PC-3 (cell line): ENCODE results near the gene NAT16. TPM values are rescaled to one million over a fixed set of nuclear protein-coding genes. Genes with fewer than 3 reads are reported as not detected.

Experiments used
- ATAC-seq: fragments of 200-7000 bp; cut with Tn5 transposase; 2 replicates; pipeline ENCODE4 v1.9.1; 2020; ENCODE audit warnings: mild to moderate bottlenecking, moderate library complexity
- BruUV-seq: library from RNA; stranded (reverse); fragments of 400-500 nt; replicated peaks from 2 replicates; lab custom pipeline; 2021; lab: Mats Ljungman, UMichigan
- CTCF ChIA-PET: fragments of 300-600 bp; sonication (Branson Sonifier 250); formaldehyde crosslinking; loops from one replicate; lab custom pipeline; 2022; ENCODE audit warnings: antibody characterized with exemption; lab: Charles Lee
- POLR2A ChIA-PET: fragments of 300-600 bp; sonication (Branson Sonifier 250); formaldehyde crosslinking; loops from one replicate; lab custom pipeline; 2022; ENCODE audit warnings: antibody characterized with exemption; ENCODE audit not compliant: unreplicated experiment; lab: Charles Lee
- DNase-seq: peaks from one replicate; pipeline ENCODE4 v3.0.0-alpha.2; 2015
- H2AFZ ChIP-seq: fragments of 300-600 bp; sonication (generic); 2 replicates; pipeline ENCODE4 v1.6.0; 2016; ENCODE audit warnings: antibody characterized with exemption, low read length
- H3F3A ChIP-seq: fragments of 300-600 bp; sonication (generic); one replicate; pipeline ENCODE4 v1.6.0; 2017; ENCODE audit warnings: antibody characterized with exemption, low read length, control low read depth, mild to moderate bottlenecking; ENCODE audit not compliant: unreplicated experiment
- H3K27ac ChIP-seq: fragments of 300-600 bp; sonication (generic); 2 replicates; pipeline ENCODE4 v1.5.1; 2016; ENCODE audit warnings: mild to moderate bottlenecking, low read length
- H3K27me3 ChIP-seq: fragments of 300-600 bp; sonication (generic); 2 replicates; pipeline ENCODE4 v1.6.1; 2016; ENCODE audit warnings: low read length, mixed read lengths
- H3K36me3 ChIP-seq: fragments of 300-600 bp; sonication (generic); 2 replicates; pipeline ENCODE4 v1.6.1; 2016; ENCODE audit warnings: low read depth, mixed run types, low read length, mixed read lengths
- H3K4me1 ChIP-seq: fragments of 300-600 bp; sonication (generic); 2 replicates; pipeline ENCODE4 v1.5.1; 2016; ENCODE audit warnings: low read length; ENCODE audit not compliant: insufficient read depth
- H3K4me2 ChIP-seq: fragments of 300-600 bp; sonication (generic); 2 replicates; pipeline ENCODE4 v1.6.0; 2016; ENCODE audit warnings: low read length
- H3K4me3 ChIP-seq: fragments of 300-600 bp; sonication (generic); 2 replicates; pipeline ENCODE4 v1.5.1; 2016; ENCODE audit warnings: mild to moderate bottlenecking, low read length, mixed read lengths
- H3K79me2 ChIP-seq: fragments of 300-600 bp; sonication (generic); 2 replicates; pipeline ENCODE4 v1.6.1; 2017; ENCODE audit warnings: low read length, mixed read lengths
- H3K9ac ChIP-seq: fragments of 300-600 bp; sonication (generic); 2 replicates; pipeline ENCODE4 v1.6.0; 2016; ENCODE audit warnings: mild to moderate bottlenecking, low read length
- H3K9me2 ChIP-seq: fragments of 300-600 bp; sonication (generic); replicated peaks from 2 replicates; pipeline ENCODE4 v1.6.1; 2016; ENCODE audit warnings: mixed run types, low read length, mixed read lengths
- H3K9me3 ChIP-seq: fragments of 300-600 bp; sonication (generic); 2 replicates; pipeline ENCODE4 v1.6.1; 2016; ENCODE audit warnings: low read length, mixed read lengths
- H4K20me1 ChIP-seq: fragments of 300-600 bp; sonication (generic); 2 replicates; pipeline ENCODE4 v1.6.1; 2016; ENCODE audit warnings: low read length, mixed read lengths
- CTCF ChIP-seq: fragments of 300-600 bp; sonication (generic); conservative IDR thresholded peaks from 2 replicates; pipeline ENCODE4 v1.5.1; 2017; ENCODE audit warnings: antibody characterized with exemption, low read depth, mild to moderate bottlenecking, low read length
- EZH2 ChIP-seq: fragments of 300-600 bp; sonication (generic); IDR thresholded peaks from one replicate; pipeline ENCODE4 v1.6.1; 2017; ENCODE audit warnings: antibody characterized with exemption, mild to moderate bottlenecking, low read length; ENCODE audit not compliant: unreplicated experiment
- EZH2phosphoT487 ChIP-seq: fragments of 300-600 bp; sonication (generic); IDR thresholded peaks from 2 replicates; pipeline ENCODE4 v1.6.1; 2018; ENCODE audit warnings: mild to moderate bottlenecking, antibody characterized with exemption, low read length, borderline replicate concordance
- intact Hi-C: fragments of 100-400 bp; cut with micrococcal nuclease; formaldehyde crosslinking; loops from 2 replicates; pipeline ENCODE4 v1.9.0; 2023
- total RNA-seq: library from RNA; depleted of rRNA; stranded (reverse); fragments of >200 nt; gene quantifications from 2 replicates; pipeline ENCODE4 v1.2.3, GENCODE V29; 2014

NAT16 gene
- total RNA-seq, 1 experiment from 2014 or later, result 0.26 TPM

- no peak for ATAC-seq
- no TSS peak for BruUV-seq
Measured at GRCh38 chr7:101197991-101198390, 17.9 kb upstream of the NAT16 start.

GRCh38 chr7:101195884-101196283 is 15.8 kb upstream of the NAT16 start:
- CTCF ChIA-PET, result interaction anchor here (0.5 kb wide), 1 partner anchor 321 kb away, joined by 7 read pairs; the partner anchor contains the start of gene SRRT
- Histone ChIP-seq H3K4me2 (no peak overlapping the region), H3K9ac (no peak overlapping the region), H2AFZ (no peak overlapping the region), H3K4me1 (no peaks in the 10 kb centered on the region), H3K9me3 (no peaks in the 10 kb centered on the region), H3F3A (no peaks in the 10 kb centered on the region), H3K9me2 (no peaks in the 10 kb centered on the region), H3K27ac (no peak overlapping the region), H3K27me3 (no peaks in the 10 kb centered on the region), H3K79me2 (no peaks in the 10 kb centered on the region), H3K4me3 (no peak overlapping the region), H3K36me3 (no peaks in the 10 kb centered on the region), H4K20me1 (no peaks in the 10 kb centered on the region)
- BruUV-seq, result no TSS peak
- DNase-seq (no peak), ATAC-seq (no peak)
- intact Hi-C loops, result no loop called here
- POLR2A ChIA-PET, result no interaction called here
- TF ChIP-seq CTCF (no peak), EZH2phosphoT487 (no peak), EZH2 (no peak)

More at GRCh38 chr7:101197991-101198390, 17.9 kb upstream of the NAT16 start:
- POLR2A ChIA-PET, result no interaction called here
- Histone ChIP-seq H2AFZ (no peak overlapping the region), H3K27me3 (no peaks in the 10 kb centered on the region), H3K4me2 (no peak overlapping the region), H3K9me3 (no peaks in the 10 kb centered on the region), H3F3A (no peaks in the 10 kb centered on the region), H4K20me1 (no peaks in the 10 kb centered on the region), H3K9me2 (no peaks in the 10 kb centered on the region), H3K4me3 (no peak overlapping the region), H3K79me2 (no peaks in the 10 kb centered on the region), H3K36me3 (no peaks in the 10 kb centered on the region), H3K9ac (no peak overlapping the region), H3K27ac (no peak overlapping the region), H3K4me1 (no peaks in the 10 kb centered on the region)
- CTCF ChIA-PET, result no interaction called here
- intact Hi-C loops, result no loop called here
- TF ChIP-seq EZH2phosphoT487 (no peak), EZH2 (no peak), CTCF (no peak)
- DNase-seq, result no peak

GRCh38 chr7:101189109-101189508 is 9.0 kb upstream of the NAT16 start:
- POLR2A ChIA-PET, result no interaction called here

More at GRCh38 chr7:101189109-101189508, 9.0 kb upstream of the NAT16 start:
- CTCF ChIA-PET, result no interaction called here
- no peak for TF ChIP-seq EZH2
- no peak for TF ChIP-seq EZH2phosphoT487
- TF ChIP-seq CTCF, result no peak
- ATAC-seq, result no peak
- no peaks in the 10 kb centered on the region for H4K20me1 ChIP-seq
- no peak overlapping the region for H3K4me3 ChIP-seq
- H3K27me3 ChIP-seq, result no peaks in the 10 kb centered on the region
- no peaks in the 10 kb centered on the region for H3F3A ChIP-seq
- no peak overlapping the region for H3K27ac ChIP-seq
- BruUV-seq, result no TSS peak
- intact Hi-C loops, result no loop called here
- H2AFZ ChIP-seq, result no peak overlapping the region
- no peak for DNase-seq
- H3K4me1 ChIP-seq, result no peaks in the 10 kb centered on the region
- no peaks in the 10 kb centered on the region for H3K9me3 ChIP-seq
- no peak overlapping the region for H3K4me2 ChIP-seq
- no peaks in the 10 kb centered on the region for H3K36me3 ChIP-seq
- no peaks in the 10 kb centered on the region for H3K79me2 ChIP-seq
- H3K9ac ChIP-seq, result no peak overlapping the region
- H3K9me2 ChIP-seq, result no peaks in the 10 kb centered on the region
